ENCODE results near the gene ABCE1.

ABCE1 gene

GRCh38 chr4:145178740-145179280, 80.7 kb downstream of the ABCE1 start:
- DNase-seq: no peak
